DND-41 (cell line): Measurements from ENCODE around the gene KCNG1.

Source experiments
- ATAC-seq: fragments of 200-7000 bp; cut with Tn5 transposase; 3 replicates; pipeline ENCODE4 v1.9.1; 2021; ENCODE audit warnings: low read depth; ENCODE audit not compliant: insufficient read depth
- DNase-seq: peaks from one replicate; pipeline ENCODE4 v3.0.0-alpha.2; 2020
- H2AFZ ChIP-seq: 2 replicates; pipeline ENCODE4 v1.6.0; 2012; ENCODE audit warnings: low read depth, low read length
- H3K27ac ChIP-seq: 2 replicates; pipeline ENCODE4 v1.5.1; 2012; ENCODE audit warnings: low read length, inconsistent platforms
- H3K27me3 ChIP-seq: fragments of 200-600 bp; sonication (generic); 2 replicates; pipeline ENCODE4 v1.6.0; 2012; ENCODE audit warnings: low read length, mild to moderate bottlenecking, inconsistent platforms; ENCODE audit not compliant: insufficient read depth, poor library complexity
- H3K36me3 ChIP-seq: 2 replicates; pipeline ENCODE4 v1.5.1; 2012; ENCODE audit warnings: low read length, inconsistent platforms; ENCODE audit not compliant: insufficient read depth
- H3K4me1 ChIP-seq: 2 replicates; pipeline ENCODE4 v1.5.1; 2012; ENCODE audit warnings: mild to moderate bottlenecking, low read length; ENCODE audit not compliant: insufficient read depth
- H3K4me2 ChIP-seq: 2 replicates; pipeline ENCODE4 v1.6.0; 2012; ENCODE audit warnings: mild to moderate bottlenecking, moderate library complexity, low read length, inconsistent platforms; ENCODE audit not compliant: insufficient read depth
- H3K4me3 ChIP-seq, 2 experiments: fragments of 200-600 bp in 1 of 2; shearing (Covaris generic) in 1 of 2; 2 replicates each; pipeline ENCODE4 v1.5.1; 2012 to 2016; ENCODE audit warnings: inconsistent platforms in 2 of 2, low read length in 2 of 2, mild to moderate bottlenecking in 2 of 2, low read depth in 1 of 2, moderate library complexity in 1 of 2
- H3K79me2 ChIP-seq: 2 replicates; pipeline ENCODE4 v1.6.0; 2012; ENCODE audit warnings: low read length, inconsistent platforms; ENCODE audit not compliant: insufficient read depth
- H3K9ac ChIP-seq: 2 replicates; pipeline ENCODE4 v1.6.0; 2012; ENCODE audit warnings: low read depth, mild to moderate bottlenecking, inconsistent platforms, low read length, moderate library complexity
- H3K9me3 ChIP-seq: 2 replicates; pipeline ENCODE4 v1.5.1; 2012; ENCODE audit warnings: low read length, moderate library complexity, mild to moderate bottlenecking, inconsistent platforms; ENCODE audit not compliant: insufficient read depth, severe bottlenecking
- H4K20me1 ChIP-seq: 2 replicates; pipeline ENCODE4 v1.6.0; 2012; ENCODE audit warnings: low read length; ENCODE audit not compliant: insufficient read depth
- EZH2 ChIP-seq: IDR thresholded peaks from 3 replicates; pipeline ENCODE4 v1.6.1; 2012; ENCODE audit warnings: borderline replicate concordance, low read depth, mild to moderate bottlenecking, moderate library complexity, low read length, inconsistent platforms; ENCODE audit not compliant: severe bottlenecking
- TF ChIP-seq, protein P1 (sequence below): IDR thresholded peaks from 2 replicates; pipeline ENCODE4 v1.5.1; 2012; ENCODE audit warnings: borderline replicate concordance, low read length, moderate library complexity, mild to moderate bottlenecking; ENCODE audit not compliant: poor library complexity, severe bottlenecking; ENCODE audit errors: extremely low read depth

The KCNG1 gene

DNA sequence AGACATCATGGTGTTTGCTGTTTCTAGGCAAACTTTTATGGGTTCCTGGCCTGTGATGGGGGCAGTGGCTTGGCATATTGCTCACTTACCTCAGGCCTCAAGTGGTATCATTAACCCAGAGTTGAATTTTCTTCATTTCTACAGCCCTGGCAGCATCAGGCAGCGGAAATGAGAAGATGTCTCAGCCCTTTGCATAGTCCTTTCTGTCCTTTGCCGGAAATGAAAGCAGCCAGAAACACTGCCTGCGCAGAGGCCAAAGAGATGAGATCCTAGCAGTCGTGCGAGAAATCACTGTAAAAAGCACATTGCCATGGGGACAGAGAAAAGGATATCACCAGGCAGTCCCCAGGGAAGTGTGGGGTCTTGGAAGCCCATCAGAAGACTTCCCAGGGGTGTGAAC, 37.4 kb upstream of the KCNG1 start:
- H3K4me2 ChIP-seq: no peak overlapping the region
- ATAC-seq (no peak), DNase-seq (no peak)
- H4K20me1 ChIP-seq: no peaks in the 10 kb centered on the region; the same call in none of the 2 replicates
- no peaks in the 10 kb centered on the region for H3K4me1 ChIP-seq
- TF ChIP-seq, protein P1, sequence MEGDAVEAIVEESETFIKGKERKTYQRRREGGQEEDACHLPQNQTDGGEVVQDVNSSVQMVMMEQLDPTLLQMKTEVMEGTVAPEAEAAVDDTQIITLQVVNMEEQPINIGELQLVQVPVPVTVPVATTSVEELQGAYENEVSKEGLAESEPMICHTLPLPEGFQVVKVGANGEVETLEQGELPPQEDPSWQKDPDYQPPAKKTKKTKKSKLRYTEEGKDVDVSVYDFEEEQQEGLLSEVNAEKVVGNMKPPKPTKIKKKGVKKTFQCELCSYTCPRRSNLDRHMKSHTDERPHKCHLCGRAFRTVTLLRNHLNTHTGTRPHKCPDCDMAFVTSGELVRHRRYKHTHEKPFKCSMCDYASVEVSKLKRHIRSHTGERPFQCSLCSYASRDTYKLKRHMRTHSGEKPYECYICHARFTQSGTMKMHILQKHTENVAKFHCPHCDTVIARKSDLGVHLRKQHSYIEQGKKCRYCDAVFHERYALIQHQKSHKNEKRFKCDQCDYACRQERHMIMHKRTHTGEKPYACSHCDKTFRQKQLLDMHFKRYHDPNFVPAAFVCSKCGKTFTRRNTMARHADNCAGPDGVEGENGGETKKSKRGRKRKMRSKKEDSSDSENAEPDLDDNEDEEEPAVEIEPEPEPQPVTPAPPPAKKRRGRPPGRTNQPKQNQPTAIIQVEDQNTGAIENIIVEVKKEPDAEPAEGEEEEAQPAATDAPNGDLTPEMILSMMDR: no peak
- TF ChIP-seq EZH2: no peak
- H3K79me2 ChIP-seq: no peaks in the 10 kb centered on the region
- H2AFZ ChIP-seq: no peak overlapping the region
- no peaks in the 10 kb centered on the region for H3K27me3 ChIP-seq
- H3K9me3 ChIP-seq: no peaks in the 10 kb centered on the region
- H3K27ac ChIP-seq: no peak overlapping the region
- H3K36me3 ChIP-seq: no peaks in the 10 kb centered on the region
- no peak overlapping the region for H3K4me3 ChIP-seq
- H3K9ac ChIP-seq: no peak overlapping the region

DNA sequence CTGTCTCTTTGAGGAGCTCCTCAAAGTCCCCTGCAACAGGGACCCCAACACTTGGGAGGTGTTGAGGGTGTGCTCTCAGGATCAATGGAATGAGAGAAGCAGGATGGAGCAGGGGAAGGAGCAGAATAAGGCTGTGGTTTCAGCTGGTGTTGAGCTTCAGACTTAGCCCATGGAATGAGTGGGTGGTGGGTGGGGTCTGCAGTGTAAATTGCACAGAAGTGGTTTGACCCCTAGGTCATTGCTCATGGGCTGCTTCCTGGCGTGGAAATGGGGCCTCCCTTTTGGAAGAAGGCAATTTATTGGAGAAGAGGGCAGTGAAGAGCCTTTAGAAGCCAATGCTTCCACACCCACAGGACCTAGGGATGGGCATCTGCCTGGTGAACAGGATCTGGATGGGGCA, 37.0 kb upstream of the KCNG1 start:
- Histone ChIP-seq H3K27ac (no peak overlapping the region), H3K79me2 (no peaks in the 10 kb centered on the region), H3K36me3 (no peaks in the 10 kb centered on the region), H3K4me3 (no peak overlapping the region), H3K27me3 (no peaks in the 10 kb centered on the region), H3K4me1 (no peaks in the 10 kb centered on the region), H3K9ac (no peak overlapping the region), H4K20me1 (no peaks in the 10 kb centered on the region; the same call in none of the 2 replicates), H3K9me3 (no peaks in the 10 kb centered on the region), H2AFZ (no peak overlapping the region), H3K4me2 (no peak overlapping the region)
- DNase-seq: no peak
- no peak for ATAC-seq
- TF ChIP-seq, protein P1: no peak

DNA sequence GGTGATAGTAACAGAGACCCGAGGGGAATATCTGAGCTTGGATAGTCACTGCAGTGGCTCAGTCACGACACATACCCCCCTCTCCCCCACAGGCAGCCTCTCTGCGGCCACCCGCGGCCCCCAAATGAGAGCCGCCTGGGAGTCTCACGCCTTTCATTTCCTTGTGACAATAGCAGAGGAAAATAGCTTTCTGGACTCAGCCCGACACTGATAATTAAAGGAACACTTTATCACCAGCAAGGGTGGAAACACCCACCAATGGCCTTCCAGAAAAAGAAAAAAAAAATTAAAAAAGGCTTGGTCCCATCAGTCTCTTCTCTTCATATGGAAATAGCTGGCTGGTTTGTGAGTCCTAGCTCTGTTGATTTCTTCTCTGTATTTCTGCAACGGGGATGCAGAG, 35.1 kb upstream of the KCNG1 start:
- TF ChIP-seq, protein P1: no peak
- no peak for TF ChIP-seq EZH2
- Histone ChIP-seq H2AFZ (no peak overlapping the region), H3K4me2 (no peak overlapping the region), H3K4me1 (no peaks in the 10 kb centered on the region), H3K79me2 (no peaks in the 10 kb centered on the region), H4K20me1 (no peaks in the 10 kb centered on the region; the same call in none of the 2 replicates), H3K9me3 (no peaks in the 10 kb centered on the region), H3K27ac (no peak overlapping the region), H3K4me3 (no peak overlapping the region), H3K9ac (no peak overlapping the region), H3K36me3 (no peaks in the 10 kb centered on the region), H3K27me3 (no peaks in the 10 kb centered on the region)
- ATAC-seq (no peak), DNase-seq (no peak)

DNA sequence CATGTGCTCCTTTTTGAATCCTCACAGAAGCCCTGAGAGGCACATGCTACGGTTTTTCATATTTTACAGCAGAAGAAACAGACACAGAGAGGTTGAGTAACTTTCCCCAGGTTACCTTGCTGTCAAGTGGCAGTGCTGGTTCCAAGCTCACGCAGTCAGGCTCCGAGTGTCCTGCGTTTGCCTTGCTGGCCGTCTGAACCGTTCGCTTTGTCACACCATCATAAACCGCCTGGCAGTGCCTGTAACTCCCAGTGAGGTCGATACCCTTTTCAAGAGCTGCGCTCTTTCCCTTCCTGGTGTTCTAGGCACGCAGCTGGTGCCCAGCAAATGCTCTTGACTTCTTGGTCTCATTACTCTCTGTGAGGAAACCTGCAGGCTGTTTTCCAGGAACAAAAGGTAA, 31.3 kb upstream of the KCNG1 start:
- Histone ChIP-seq H3K36me3 (no peaks in the 10 kb centered on the region), H3K4me1 (no peaks in the 10 kb centered on the region), H3K27me3 (no peaks in the 10 kb centered on the region), H4K20me1 (no peaks in the 10 kb centered on the region), H3K4me2 (no peak overlapping the region), H3K4me3 (no peak overlapping the region), H3K9me3 (no peaks in the 10 kb centered on the region), H3K27ac (no peak overlapping the region), H3K9ac (no peak overlapping the region), H3K79me2 (no peaks in the 10 kb centered on the region), H2AFZ (no peak overlapping the region)
- ATAC-seq (no peak), DNase-seq (no peak)
- TF ChIP-seq, protein P1: no peak
- TF ChIP-seq EZH2: no peak
